ENCODE data around the gene RUNX1.

DNA sequence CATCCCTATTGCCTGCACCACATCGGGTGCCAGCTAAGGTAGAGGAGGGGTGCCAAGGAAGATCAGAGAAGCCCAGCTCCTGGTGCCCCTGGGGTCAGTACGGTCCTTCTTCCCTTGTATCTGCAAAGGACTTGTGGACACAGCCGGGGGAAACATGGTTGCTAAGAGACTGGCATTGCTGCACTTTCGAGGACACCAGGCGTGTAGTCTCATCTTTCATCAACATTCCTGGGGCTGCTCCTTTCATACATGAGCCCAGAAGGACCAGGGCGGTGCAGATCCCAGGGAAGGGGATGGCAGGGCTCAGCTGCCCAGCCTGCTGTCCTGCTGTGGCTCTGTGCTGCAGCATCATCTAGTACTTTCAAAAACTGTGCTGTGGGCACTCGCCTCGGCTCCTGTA is 61.0 kb downstream of the RUNX1 start:
- TF ChIP-seq, protein P1, sequence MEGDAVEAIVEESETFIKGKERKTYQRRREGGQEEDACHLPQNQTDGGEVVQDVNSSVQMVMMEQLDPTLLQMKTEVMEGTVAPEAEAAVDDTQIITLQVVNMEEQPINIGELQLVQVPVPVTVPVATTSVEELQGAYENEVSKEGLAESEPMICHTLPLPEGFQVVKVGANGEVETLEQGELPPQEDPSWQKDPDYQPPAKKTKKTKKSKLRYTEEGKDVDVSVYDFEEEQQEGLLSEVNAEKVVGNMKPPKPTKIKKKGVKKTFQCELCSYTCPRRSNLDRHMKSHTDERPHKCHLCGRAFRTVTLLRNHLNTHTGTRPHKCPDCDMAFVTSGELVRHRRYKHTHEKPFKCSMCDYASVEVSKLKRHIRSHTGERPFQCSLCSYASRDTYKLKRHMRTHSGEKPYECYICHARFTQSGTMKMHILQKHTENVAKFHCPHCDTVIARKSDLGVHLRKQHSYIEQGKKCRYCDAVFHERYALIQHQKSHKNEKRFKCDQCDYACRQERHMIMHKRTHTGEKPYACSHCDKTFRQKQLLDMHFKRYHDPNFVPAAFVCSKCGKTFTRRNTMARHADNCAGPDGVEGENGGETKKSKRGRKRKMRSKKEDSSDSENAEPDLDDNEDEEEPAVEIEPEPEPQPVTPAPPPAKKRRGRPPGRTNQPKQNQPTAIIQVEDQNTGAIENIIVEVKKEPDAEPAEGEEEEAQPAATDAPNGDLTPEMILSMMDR (IDR thresholded peaks at IDR 0.05) = no peak
- TF ChIP-seq POLR2A (IDR thresholded peaks at IDR 0.05) (no peak), POLR2AphosphoS5 (IDR thresholded peaks at IDR 0.05) (no peak)
